SK-N-SH (cell line): ENCODE results near the gene ARHGAP15. TPM values are rescaled to one million over a fixed set of nuclear protein-coding genes. Genes with fewer than 3 reads are reported as not detected.

Experiments
- CTCF ChIA-PET: fragments of 300-600, 350-600 bp; formaldehyde crosslinking; extraction: SDS; loops from one replicate; lab custom pipeline; 2021; lab: Yijun Ruan, JAX
- POLR2A ChIA-PET: fragments of 350-600 bp; sonication (Branson Sonifier 250); formaldehyde crosslinking; extraction: SDS; loops from one replicate; lab custom pipeline; 2020; ENCODE audit warnings: antibody characterized with exemption, inconsistent platforms; lab: Yijun Ruan, JAX
- DNase-seq: peaks from one replicate; pipeline ENCODE4 v3.0.0; 2012
- H2AFZ ChIP-seq: fragments of 200-600 bp; sonication (generic); 2 replicates; pipeline ENCODE4 v1.8.1; 2016; ENCODE audit warnings: antibody characterized with exemption, mild to moderate bottlenecking, low read depth
- H3F3A ChIP-seq: fragments of 200-600 bp; sonication (generic); replicated peaks from 2 replicates; pipeline ENCODE3; 2016; ENCODE audit warnings: antibody characterized with exemption, mild to moderate bottlenecking; ENCODE audit not compliant: insufficient read depth
- H3K27ac ChIP-seq, 2 experiments: fragments of 200-500 bp in 1 of 2; fragments of 200-600 bp in 1 of 2; sonication (Bioruptor generic) in 1 of 2; sonication (generic), shearing (Covaris generic) in 1 of 2; 2 replicates each; pipeline versions ENCODE4 v1.5.1 to v1.6.1; 2014 to 2016; ENCODE audit warnings: low read depth in 2 of 2, inconsistent platforms in 1 of 2, low read length in 1 of 2, mild to moderate bottlenecking in 1 of 2, mixed read lengths in 1 of 2
- H3K27me3 ChIP-seq: fragments of 200-600 bp; sonication (generic), shearing (Covaris generic); 2 replicates; pipeline ENCODE4 v1.6.1; 2016; ENCODE audit warnings: mixed run types; ENCODE audit not compliant: insufficient read depth
- H3K36me3 ChIP-seq, 2 experiments: fragments of 200-500 bp in 1 of 2; fragments of 200-600 bp in 1 of 2; sonication (Bioruptor generic) in 1 of 2; sonication (generic) in 1 of 2; replicated peaks in 1 of 2; 2 replicates each; pipeline versions ENCODE3 to v1.5.1; 2014 to 2016; ENCODE audit warnings: low read length in 1 of 2, mild to moderate bottlenecking in 1 of 2; ENCODE audit not compliant: insufficient read depth in 2 of 2, control insufficient read depth in 1 of 2
- H3K4me1 ChIP-seq, 2 experiments: fragments of 200-500 bp in 1 of 2; fragments of 200-600 bp in 1 of 2; sonication (Bioruptor generic) in 1 of 2; sonication (generic), shearing (Covaris generic) in 1 of 2; 2 replicates each; pipeline versions ENCODE4 v1.5.1 to v1.6.1; 2014 to 2016; ENCODE audit warnings: low read depth in 1 of 2, low read length in 1 of 2, mixed run types in 1 of 2; ENCODE audit not compliant: insufficient read depth in 2 of 2, control insufficient read depth in 1 of 2
- H3K4me2 ChIP-seq: fragments of 200-600 bp; sonication (generic), shearing (Covaris generic); 2 replicates; pipeline ENCODE4 v1.6.1; 2017; ENCODE audit warnings: mixed run types
- H3K4me3 ChIP-seq, 2 experiments: fragments of 200-500 bp in 1 of 2; fragments of 200-600 bp in 1 of 2; sonication (Bioruptor generic) in 1 of 2; sonication (generic), shearing (Covaris generic) in 1 of 2; 2 replicates each; pipeline versions ENCODE4 v1.5.1 to v1.8.1; 2014 to 2016; ENCODE audit warnings: low read depth in 2 of 2, inconsistent platforms in 1 of 2, low read length in 1 of 2, mild to moderate bottlenecking in 1 of 2, mixed read lengths in 1 of 2, moderate library complexity in 1 of 2
- H3K79me2 ChIP-seq: fragments of 200-600 bp; sonication (generic); 2 replicates; pipeline ENCODE4 v1.8.1; 2017; ENCODE audit warnings: mild to moderate bottlenecking; ENCODE audit not compliant: insufficient read depth
- H3K9ac ChIP-seq: fragments of 200-600 bp; sonication (generic); 2 replicates; pipeline ENCODE4 v1.6.1; 2017; ENCODE audit warnings: mixed run types
- H3K9me2 ChIP-seq: fragments of 200-600 bp; sonication (generic); 2 replicates; pipeline ENCODE4 v1.6.1; 2017; ENCODE audit warnings: mixed run types
- H3K9me3 ChIP-seq: fragments of 200-600 bp; sonication (generic); 2 replicates; pipeline ENCODE4 v1.6.1; 2017; ENCODE audit warnings: mixed run types, mild to moderate bottlenecking, moderate library complexity
- H4K20me1 ChIP-seq: fragments of 200-600 bp; sonication (generic); 2 replicates; pipeline ENCODE4 v1.6.1; 2017; ENCODE audit warnings: mild to moderate bottlenecking, mixed run types; ENCODE audit not compliant: insufficient read depth
- EZH2phosphoT487 ChIP-seq: fragments of 200-600 bp; sonication (generic); IDR thresholded peaks from 2 replicates; pipeline ENCODE4 v1.6.1; 2017; ENCODE audit warnings: low read depth, mixed run types, mild to moderate bottlenecking, antibody characterized with exemption, moderate library complexity, borderline replicate concordance
- FOSL2 ChIP-seq: IDR thresholded peaks from 2 replicates; pipeline ENCODE4 v1.4.0; 2012; ENCODE audit warnings: low read depth, mild to moderate bottlenecking, moderate library complexity, borderline replicate concordance
- MXI1 ChIP-seq: IDR thresholded peaks from 2 replicates; pipeline ENCODE4 v1.6.1; 2012; ENCODE audit warnings: mild to moderate bottlenecking, low read depth, low read length, improper control_type of control experiment
- SIN3A ChIP-seq: IDR thresholded peaks from 2 replicates; pipeline ENCODE4 v1.6.1; 2012; ENCODE audit warnings: low read depth, mild to moderate bottlenecking, low read length, moderate library complexity, borderline replicate concordance
- TCF12 ChIP-seq: IDR thresholded peaks from 2 replicates; pipeline ENCODE4 v1.4.0; 2012
- YY1 ChIP-seq: IDR thresholded peaks from 2 replicates; pipeline ENCODE4 v1.4.0; 2012; ENCODE audit warnings: low read depth, mild to moderate bottlenecking
- WGBS: methylation state at CpG from one replicate; pipeline ENCODE4 v1.1.6; 2017; ENCODE audit warnings: low lambda C conversion rate; 5-methylcytosine and 5-hydroxymethylcytosine counted together
- polyA plus RNA-seq, 3 experiments: library from polyadenylated mRNA; depleted of rRNA; stranded (reverse); fragments of >200 nt; gene quantifications; 2 replicates each; pipeline ENCODE4 v1.2.3, GENCODE V29; 2012
- TF ChIP-seq, protein P1 (sequence below): fragments of 150-350 bp; IDR thresholded peaks from 2 replicates; pipeline ENCODE4 v1.6.1; 2017; ENCODE audit warnings: antibody characterized with exemption, low read length, low read depth, borderline replicate concordance
- TF ChIP-seq, protein P2 (sequence below): fragments of 200-600 bp; sonication (generic); IDR thresholded peaks from 2 replicates; pipeline ENCODE4 v1.6.1; 2017; ENCODE audit warnings: antibody characterized with exemption, mild to moderate bottlenecking, moderate library complexity
- TF ChIP-seq, protein P3 (sequence below): IDR thresholded peaks from 2 replicates; pipeline ENCODE4 v1.4.0; 2012; ENCODE audit warnings: low read depth, borderline replicate concordance
- TF ChIP-seq, protein P4 (sequence below): IDR thresholded peaks from 2 replicates; pipeline ENCODE4; 2012
- TF ChIP-seq, protein P5 (sequence below): fragments of 150-350 bp; IDR thresholded peaks from 2 replicates; pipeline ENCODE4 v1.6.1; 2016; ENCODE audit warnings: mild to moderate bottlenecking, low read depth, low read length
- TF ChIP-seq, protein P6 (sequence below): IDR thresholded peaks from 2 replicates; pipeline ENCODE4 v1.4.0; 2012; ENCODE audit warnings: low read depth
- TF ChIP-seq, protein P7 (sequence below): IDR thresholded peaks from 2 replicates; pipeline ENCODE4 v1.6.1; 2012; ENCODE audit warnings: mild to moderate bottlenecking, low read depth, low read length, moderate library complexity

ARHGAP15 gene
- polyA plus RNA-seq, 1 of the 3 experiments (the other 2 are of a cell fraction), result not detected

DNA sequence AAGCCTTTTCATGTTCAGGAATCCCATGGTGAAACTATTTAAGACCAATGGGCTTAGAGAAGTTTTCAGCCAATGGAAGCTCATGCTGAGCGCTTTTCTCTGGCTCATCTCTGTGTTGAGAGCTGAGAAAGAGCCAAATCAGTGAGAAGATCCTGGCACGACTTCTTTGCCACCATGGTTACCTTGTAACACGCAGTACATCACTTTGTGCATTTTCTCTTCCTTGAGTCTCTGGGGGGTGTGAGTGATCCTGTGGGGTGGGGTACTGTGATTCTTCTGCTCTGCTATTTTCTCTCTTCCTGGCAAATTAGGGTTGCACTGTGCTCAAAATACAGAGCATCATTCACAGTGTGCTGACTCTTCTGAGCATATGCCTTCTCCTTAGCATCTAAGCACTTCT, 664.2 kb downstream of the ARHGAP15 start:
- Histone ChIP-seq H3K9me2 (no peaks in the 10 kb centered on the region), H2AFZ (no peak overlapping the region), H3K9me3 (no peaks in the 10 kb centered on the region), H3F3A (no peaks in the 10 kb centered on the region), H3K36me3 (no peaks in the 10 kb centered on the region), H4K20me1 (no peaks in the 10 kb centered on the region), H3K4me1 (no peaks in the 10 kb centered on the region), H3K27me3 (no peaks in the 10 kb centered on the region), H3K4me2 (no peak overlapping the region), H3K79me2 (no peaks in the 10 kb centered on the region), H3K4me3 (no peak overlapping the region), H3K9ac (no peak overlapping the region), H3K27ac (no peak overlapping the region)
- 71% methylated on average over 3 of the region's 3 CpGs for WGBS
- TF ChIP-seq, protein P1, sequence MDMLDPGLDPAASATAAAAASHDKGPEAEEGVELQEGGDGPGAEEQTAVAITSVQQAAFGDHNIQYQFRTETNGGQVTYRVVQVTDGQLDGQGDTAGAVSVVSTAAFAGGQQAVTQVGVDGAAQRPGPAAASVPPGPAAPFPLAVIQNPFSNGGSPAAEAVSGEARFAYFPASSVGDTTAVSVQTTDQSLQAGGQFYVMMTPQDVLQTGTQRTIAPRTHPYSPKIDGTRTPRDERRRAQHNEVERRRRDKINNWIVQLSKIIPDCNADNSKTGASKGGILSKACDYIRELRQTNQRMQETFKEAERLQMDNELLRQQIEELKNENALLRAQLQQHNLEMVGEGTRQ, result no peak
- TF ChIP-seq EZH2phosphoT487, result no peak
- no peak for TF ChIP-seq YY1
- TF ChIP-seq TCF12, result no peak
- TF ChIP-seq, protein P2, sequence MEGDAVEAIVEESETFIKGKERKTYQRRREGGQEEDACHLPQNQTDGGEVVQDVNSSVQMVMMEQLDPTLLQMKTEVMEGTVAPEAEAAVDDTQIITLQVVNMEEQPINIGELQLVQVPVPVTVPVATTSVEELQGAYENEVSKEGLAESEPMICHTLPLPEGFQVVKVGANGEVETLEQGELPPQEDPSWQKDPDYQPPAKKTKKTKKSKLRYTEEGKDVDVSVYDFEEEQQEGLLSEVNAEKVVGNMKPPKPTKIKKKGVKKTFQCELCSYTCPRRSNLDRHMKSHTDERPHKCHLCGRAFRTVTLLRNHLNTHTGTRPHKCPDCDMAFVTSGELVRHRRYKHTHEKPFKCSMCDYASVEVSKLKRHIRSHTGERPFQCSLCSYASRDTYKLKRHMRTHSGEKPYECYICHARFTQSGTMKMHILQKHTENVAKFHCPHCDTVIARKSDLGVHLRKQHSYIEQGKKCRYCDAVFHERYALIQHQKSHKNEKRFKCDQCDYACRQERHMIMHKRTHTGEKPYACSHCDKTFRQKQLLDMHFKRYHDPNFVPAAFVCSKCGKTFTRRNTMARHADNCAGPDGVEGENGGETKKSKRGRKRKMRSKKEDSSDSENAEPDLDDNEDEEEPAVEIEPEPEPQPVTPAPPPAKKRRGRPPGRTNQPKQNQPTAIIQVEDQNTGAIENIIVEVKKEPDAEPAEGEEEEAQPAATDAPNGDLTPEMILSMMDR, result no peak
- TF ChIP-seq, protein P3, sequence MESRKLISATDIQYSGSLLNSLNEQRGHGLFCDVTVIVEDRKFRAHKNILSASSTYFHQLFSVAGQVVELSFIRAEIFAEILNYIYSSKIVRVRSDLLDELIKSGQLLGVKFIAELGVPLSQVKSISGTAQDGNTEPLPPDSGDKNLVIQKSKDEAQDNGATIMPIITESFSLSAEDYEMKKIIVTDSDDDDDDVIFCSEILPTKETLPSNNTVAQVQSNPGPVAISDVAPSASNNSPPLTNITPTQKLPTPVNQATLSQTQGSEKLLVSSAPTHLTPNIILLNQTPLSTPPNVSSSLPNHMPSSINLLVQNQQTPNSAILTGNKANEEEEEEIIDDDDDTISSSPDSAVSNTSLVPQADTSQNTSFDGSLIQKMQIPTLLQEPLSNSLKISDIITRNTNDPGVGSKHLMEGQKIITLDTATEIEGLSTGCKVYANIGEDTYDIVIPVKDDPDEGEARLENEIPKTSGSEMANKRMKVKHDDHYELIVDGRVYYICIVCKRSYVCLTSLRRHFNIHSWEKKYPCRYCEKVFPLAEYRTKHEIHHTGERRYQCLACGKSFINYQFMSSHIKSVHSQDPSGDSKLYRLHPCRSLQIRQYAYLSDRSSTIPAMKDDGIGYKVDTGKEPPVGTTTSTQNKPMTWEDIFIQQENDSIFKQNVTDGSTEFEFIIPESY, result no peak
- no peak for TF ChIP-seq MXI1
- TF ChIP-seq, protein P4, sequence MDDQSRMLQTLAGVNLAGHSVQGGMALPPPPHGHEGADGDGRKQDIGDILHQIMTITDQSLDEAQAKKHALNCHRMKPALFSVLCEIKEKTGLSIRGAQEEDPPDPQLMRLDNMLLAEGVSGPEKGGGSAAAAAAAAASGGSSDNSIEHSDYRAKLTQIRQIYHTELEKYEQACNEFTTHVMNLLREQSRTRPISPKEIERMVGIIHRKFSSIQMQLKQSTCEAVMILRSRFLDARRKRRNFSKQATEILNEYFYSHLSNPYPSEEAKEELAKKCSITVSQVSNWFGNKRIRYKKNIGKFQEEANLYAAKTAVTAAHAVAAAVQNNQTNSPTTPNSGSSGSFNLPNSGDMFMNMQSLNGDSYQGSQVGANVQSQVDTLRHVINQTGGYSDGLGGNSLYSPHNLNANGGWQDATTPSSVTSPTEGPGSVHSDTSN, result no peak
- TF ChIP-seq, protein P5, sequence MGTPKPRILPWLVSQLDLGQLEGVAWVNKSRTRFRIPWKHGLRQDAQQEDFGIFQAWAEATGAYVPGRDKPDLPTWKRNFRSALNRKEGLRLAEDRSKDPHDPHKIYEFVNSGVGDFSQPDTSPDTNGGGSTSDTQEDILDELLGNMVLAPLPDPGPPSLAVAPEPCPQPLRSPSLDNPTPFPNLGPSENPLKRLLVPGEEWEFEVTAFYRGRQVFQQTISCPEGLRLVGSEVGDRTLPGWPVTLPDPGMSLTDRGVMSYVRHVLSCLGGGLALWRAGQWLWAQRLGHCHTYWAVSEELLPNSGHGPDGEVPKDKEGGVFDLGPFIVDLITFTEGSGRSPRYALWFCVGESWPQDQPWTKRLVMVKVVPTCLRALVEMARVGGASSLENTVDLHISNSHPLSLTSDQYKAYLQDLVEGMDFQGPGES, result no peak
- TF ChIP-seq, protein P6, sequence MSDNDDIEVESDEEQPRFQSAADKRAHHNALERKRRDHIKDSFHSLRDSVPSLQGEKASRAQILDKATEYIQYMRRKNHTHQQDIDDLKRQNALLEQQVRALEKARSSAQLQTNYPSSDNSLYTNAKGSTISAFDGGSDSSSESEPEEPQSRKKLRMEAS, result no peak
- no peak for TF ChIP-seq FOSL2
- TF ChIP-seq SIN3A, result no peak
- TF ChIP-seq, protein P7, sequence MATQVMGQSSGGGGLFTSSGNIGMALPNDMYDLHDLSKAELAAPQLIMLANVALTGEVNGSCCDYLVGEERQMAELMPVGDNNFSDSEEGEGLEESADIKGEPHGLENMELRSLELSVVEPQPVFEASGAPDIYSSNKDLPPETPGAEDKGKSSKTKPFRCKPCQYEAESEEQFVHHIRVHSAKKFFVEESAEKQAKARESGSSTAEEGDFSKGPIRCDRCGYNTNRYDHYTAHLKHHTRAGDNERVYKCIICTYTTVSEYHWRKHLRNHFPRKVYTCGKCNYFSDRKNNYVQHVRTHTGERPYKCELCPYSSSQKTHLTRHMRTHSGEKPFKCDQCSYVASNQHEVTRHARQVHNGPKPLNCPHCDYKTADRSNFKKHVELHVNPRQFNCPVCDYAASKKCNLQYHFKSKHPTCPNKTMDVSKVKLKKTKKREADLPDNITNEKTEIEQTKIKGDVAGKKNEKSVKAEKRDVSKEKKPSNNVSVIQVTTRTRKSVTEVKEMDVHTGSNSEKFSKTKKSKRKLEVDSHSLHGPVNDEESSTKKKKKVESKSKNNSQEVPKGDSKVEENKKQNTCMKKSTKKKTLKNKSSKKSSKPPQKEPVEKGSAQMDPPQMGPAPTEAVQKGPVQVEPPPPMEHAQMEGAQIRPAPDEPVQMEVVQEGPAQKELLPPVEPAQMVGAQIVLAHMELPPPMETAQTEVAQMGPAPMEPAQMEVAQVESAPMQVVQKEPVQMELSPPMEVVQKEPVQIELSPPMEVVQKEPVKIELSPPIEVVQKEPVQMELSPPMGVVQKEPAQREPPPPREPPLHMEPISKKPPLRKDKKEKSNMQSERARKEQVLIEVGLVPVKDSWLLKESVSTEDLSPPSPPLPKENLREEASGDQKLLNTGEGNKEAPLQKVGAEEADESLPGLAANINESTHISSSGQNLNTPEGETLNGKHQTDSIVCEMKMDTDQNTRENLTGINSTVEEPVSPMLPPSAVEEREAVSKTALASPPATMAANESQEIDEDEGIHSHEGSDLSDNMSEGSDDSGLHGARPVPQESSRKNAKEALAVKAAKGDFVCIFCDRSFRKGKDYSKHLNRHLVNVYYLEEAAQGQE, result no peak
- DNase-seq, result no peak
- ChIA-PET CTCF (interaction anchor here (0.6 to 1.0 kb wide), 2 partner anchors 13 to 237 kb away, joined by 3 read pairs; no protein-coding TSS in a partner anchor), POLR2A (no interaction called here)
